CD4-positive, alpha-beta T cell (primary cell): Measurements from ENCODE around the gene LAMA3. TPM values are rescaled to one million over a fixed set of nuclear protein-coding genes. Genes with fewer than 3 reads are reported as not detected.

Experiments used
- ATAC-seq: fragments of 200-7000 bp; cut with Tn5 transposase; one replicate; pipeline ENCODE4 v1.10.0; 2022; ENCODE audit warnings: mild to moderate bottlenecking; ENCODE audit not compliant: poor library complexity
- CTCF ChIA-PET: fragments of 350-600 bp; sonication (Branson Sonifier 250); formaldehyde crosslinking; loops from one replicate; lab custom pipeline; 2021; ENCODE audit warnings: antibody characterized with exemption, inconsistent platforms; lab: Charles Lee
- POLR2A ChIA-PET: fragments of 350-600 bp; sonication (Branson Sonifier 250); formaldehyde crosslinking; loops from one replicate; lab custom pipeline; 2021; ENCODE audit warnings: antibody characterized with exemption, inconsistent platforms; lab: Charles Lee
- DNase-seq, 14 experiments: peaks; one replicate each; pipeline ENCODE4 v3.0.0-alpha.2; 2013 to 2020; ENCODE audit warnings: mixed read lengths in 2 of 14
- H3K27ac ChIP-seq, 2 donors: one replicate each; pipeline versions ENCODE4 v1.5.1 to v1.7.0; 2013; ENCODE audit warnings: low read length in 2 of 2, low read depth in 1 of 2, mild to moderate bottlenecking in 1 of 2
- H3K27me3 ChIP-seq, 2 experiments: 1 replicate in 1 of 2; 2 replicates in 1 of 2; pipeline versions ENCODE4 v1.6.1 to v1.7.0; 2013; ENCODE audit warnings: low read length in 2 of 2, control low read depth in 1 of 2, mild to moderate bottlenecking in 1 of 2, moderate library complexity in 1 of 2; ENCODE audit not compliant: insufficient read depth in 2 of 2, control insufficient read depth in 1 of 2
- H3K36me3 ChIP-seq: one replicate; pipeline ENCODE4 v1.6.1; 2013; ENCODE audit warnings: low read length, control low read depth; ENCODE audit not compliant: insufficient read depth
- H3K4me1 ChIP-seq: one replicate; pipeline ENCODE4 v1.6.1; 2013; ENCODE audit warnings: low read length, control low read depth; ENCODE audit not compliant: insufficient read depth
- H3K4me3 ChIP-seq: one replicate; pipeline ENCODE4 v1.5.1; 2013; ENCODE audit warnings: mild to moderate bottlenecking, low read length, moderate library complexity
- H3K9me3 ChIP-seq, 2 experiments: 1 replicate in 1 of 2; 2 replicates in 1 of 2; pipeline versions ENCODE4 v1.6.1 to v1.7.0; 2013; ENCODE audit warnings: low read length in 2 of 2, mild to moderate bottlenecking in 2 of 2, control low read depth in 1 of 2, moderate library complexity in 1 of 2; ENCODE audit not compliant: control insufficient read depth in 1 of 2, insufficient read depth in 1 of 2
- H3K27ac Mint-ChIP-seq: one replicate; pipeline ENCODE4 v1.8.0; 2020; ENCODE audit warnings: mixed read lengths
- H3K27me3 Mint-ChIP-seq: one replicate; pipeline ENCODE4 v1.8.0; 2021; ENCODE audit warnings: mixed read lengths
- H3K36me3 Mint-ChIP-seq: one replicate; pipeline ENCODE4 v1.8.0; 2021; ENCODE audit warnings: low read depth, mixed read lengths
- H3K4me1 Mint-ChIP-seq: one replicate; pipeline ENCODE4 v1.8.0; 2021; ENCODE audit warnings: low read depth, mixed read lengths
- H3K4me3 Mint-ChIP-seq: one replicate; pipeline ENCODE4 v1.8.0; 2020; ENCODE audit warnings: mild to moderate bottlenecking, mixed read lengths
- H3K9me3 Mint-ChIP-seq: one replicate; pipeline ENCODE4 v1.8.0; 2020; ENCODE audit warnings: mixed read lengths
- intact Hi-C, 2 experiments: fragments of 100-400 bp; cut with DNase I in 1 of 2; cut with micrococcal nuclease in 1 of 2; formaldehyde crosslinking; loops; one replicate each; pipeline versions ENCODE4 v1.15.1 to v1.9.0; 2023 to 2025; cut with DNase I, micrococcal nuclease
- total RNA-seq, 174 experiments: library from RNA in 2 of 174; stranded (reverse) in 2 of 174; gene quantifications; one replicate each; pipeline ENCODE4 v1.2.3 and lab custom pipeline; 2021 to 2026
- TF ChIP-seq, protein P1 (sequence below): fragments of 200-600 bp; IDR thresholded peaks from one replicate; pipeline ENCODE4 v1.8.0; 2022; ENCODE audit warnings: antibody characterized with exemption, mild to moderate bottlenecking

The LAMA3 gene
- total RNA-seq, 2 experiments from 2014 or later = 0.19 TPM; not detected in 1

DNA sequence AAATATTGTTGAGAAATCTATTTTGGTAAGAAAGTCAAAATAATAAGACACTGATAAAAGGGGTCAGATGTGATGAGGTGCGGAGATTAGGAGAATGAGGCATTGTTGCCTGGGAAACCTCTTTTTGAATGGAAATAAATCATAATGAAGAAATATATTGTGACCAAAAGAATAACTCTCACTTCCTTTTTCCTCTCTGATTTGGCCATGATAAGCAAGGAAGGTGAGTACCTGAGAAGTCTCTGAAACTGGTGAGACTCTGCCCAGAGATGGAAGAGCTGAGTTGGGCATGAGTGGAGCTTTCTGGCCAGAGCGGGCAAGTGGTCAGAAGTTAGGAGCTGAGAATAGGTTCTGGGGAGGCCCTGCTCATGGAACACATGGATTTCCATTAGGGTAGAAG lies 11.8 kb downstream of the LAMA3 start:
- H3K27ac ChIP-seq = no peak overlapping the region
- no peak for ATAC-seq
- intact Hi-C loops = loop anchor here (5.0 kb wide), 2 partner anchors 184 to 204 kb away; no protein-coding TSS in a partner anchor
- Mint-ChIP-seq H3K36me3 (no peaks in the 10 kb centered on the region), H3K4me3 (no peak overlapping the region), H3K27me3 (peaks cover 27% of the 10 kb centered on the region), H3K9me3 (no peaks in the 10 kb centered on the region), H3K27ac (no peak overlapping the region), H3K4me1 (no peaks in the 10 kb centered on the region)
- no peaks in the 10 kb centered on the region for H3K36me3 ChIP-seq
- ChIA-PET POLR2A (no interaction called here), CTCF (interaction anchor here (1.1 kb wide), 1 partner anchor 9 kb away, joined by 3 read pairs; no protein-coding TSS in a partner anchor)
- H3K4me3 ChIP-seq = no peak overlapping the region
- peaks cover 6 to 14% of the 10 kb centered on the region in 2 experiments for H3K27me3 ChIP-seq
- DNase-seq = no peak
- no peaks in the 10 kb centered on the region for H3K9me3 ChIP-seq
- TF ChIP-seq, protein P1, sequence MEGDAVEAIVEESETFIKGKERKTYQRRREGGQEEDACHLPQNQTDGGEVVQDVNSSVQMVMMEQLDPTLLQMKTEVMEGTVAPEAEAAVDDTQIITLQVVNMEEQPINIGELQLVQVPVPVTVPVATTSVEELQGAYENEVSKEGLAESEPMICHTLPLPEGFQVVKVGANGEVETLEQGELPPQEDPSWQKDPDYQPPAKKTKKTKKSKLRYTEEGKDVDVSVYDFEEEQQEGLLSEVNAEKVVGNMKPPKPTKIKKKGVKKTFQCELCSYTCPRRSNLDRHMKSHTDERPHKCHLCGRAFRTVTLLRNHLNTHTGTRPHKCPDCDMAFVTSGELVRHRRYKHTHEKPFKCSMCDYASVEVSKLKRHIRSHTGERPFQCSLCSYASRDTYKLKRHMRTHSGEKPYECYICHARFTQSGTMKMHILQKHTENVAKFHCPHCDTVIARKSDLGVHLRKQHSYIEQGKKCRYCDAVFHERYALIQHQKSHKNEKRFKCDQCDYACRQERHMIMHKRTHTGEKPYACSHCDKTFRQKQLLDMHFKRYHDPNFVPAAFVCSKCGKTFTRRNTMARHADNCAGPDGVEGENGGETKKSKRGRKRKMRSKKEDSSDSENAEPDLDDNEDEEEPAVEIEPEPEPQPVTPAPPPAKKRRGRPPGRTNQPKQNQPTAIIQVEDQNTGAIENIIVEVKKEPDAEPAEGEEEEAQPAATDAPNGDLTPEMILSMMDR = no peak
- no peaks in the 10 kb centered on the region for H3K4me1 ChIP-seq

DNA sequence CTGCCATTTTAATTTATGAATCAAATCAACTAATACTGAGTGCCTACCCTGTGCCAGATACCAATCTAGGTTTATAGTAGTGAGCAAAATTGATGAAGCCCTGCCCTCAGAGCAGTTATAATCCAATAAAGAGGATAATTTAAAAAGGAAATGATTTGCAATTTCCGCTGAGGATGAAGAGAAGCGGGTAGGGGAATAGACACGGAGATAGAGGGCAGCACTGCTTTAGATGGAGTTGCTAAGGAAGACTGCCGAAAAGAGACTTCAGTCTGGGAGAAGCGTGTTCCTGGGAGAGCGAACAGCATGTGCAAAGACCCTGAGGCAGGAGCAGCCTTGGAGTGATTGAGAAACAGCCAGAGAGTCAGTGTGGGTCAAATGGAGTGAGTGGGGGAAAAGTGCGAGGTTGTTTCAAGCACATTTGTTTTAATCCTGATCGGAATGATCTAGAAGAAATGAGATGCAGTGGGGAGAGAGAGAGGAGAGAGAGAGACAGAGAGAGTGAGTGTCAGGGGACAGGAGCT lies 12.4 kb downstream of the LAMA3 start:
- Mint-ChIP-seq H3K27me3 (peaks cover 27% of the 10 kb centered on the region), H3K9me3 (no peaks in the 10 kb centered on the region), H3K36me3 (no peaks in the 10 kb centered on the region), H3K4me1 (no peaks in the 10 kb centered on the region), H3K4me3 (no peak overlapping the region), H3K27ac (no peak overlapping the region)
- intact Hi-C loops = loop anchor here (5.0 kb wide), 2 partner anchors 184 to 204 kb away; no protein-coding TSS in a partner anchor
- H3K36me3 ChIP-seq = no peaks in the 10 kb centered on the region
- peaks cover 6 to 14% of the 10 kb centered on the region in 2 experiments for H3K27me3 ChIP-seq
- no peak overlapping the region for H3K4me3 ChIP-seq
- POLR2A ChIA-PET = no interaction called here
- H3K9me3 ChIP-seq = no peaks in the 10 kb centered on the region
- ATAC-seq = no peak
- CTCF ChIA-PET = interaction anchor here (2.4 kb wide), 1 partner anchor 79 kb away, joined by 20 read pairs; no protein-coding TSS in a partner anchor
- no peak overlapping the region for H3K27ac ChIP-seq
- no peak for DNase-seq
- TF ChIP-seq, protein P1 = no peak
- no peaks in the 10 kb centered on the region for H3K4me1 ChIP-seq

DNA sequence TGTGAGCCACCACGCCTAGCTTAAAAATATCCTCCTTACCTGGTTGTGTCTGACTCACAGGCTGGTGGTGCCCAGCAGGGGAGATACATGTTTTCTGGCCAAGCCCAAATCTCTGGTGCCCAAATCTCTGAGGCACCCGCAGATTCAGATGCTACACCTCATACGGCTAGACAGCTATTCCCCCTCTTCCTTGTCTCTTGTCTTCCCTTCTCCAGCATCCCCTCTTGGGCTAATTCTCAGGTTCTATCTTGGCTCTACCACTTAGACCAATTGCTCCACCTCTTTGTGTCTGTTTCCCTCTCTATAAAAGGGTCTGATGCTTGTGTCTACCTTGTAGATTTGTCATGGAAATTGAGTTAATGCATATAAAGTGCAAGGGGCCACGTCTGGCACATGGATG lies 13.4 kb downstream of the LAMA3 start:
- intact Hi-C loops = loop anchor here (1.0 to 5.0 kb wide), 3 partner anchors 80 to 205 kb away; no protein-coding TSS in a partner anchor
- TF ChIP-seq, protein P1 = no peak
- no peak overlapping the region for H3K27ac ChIP-seq
- no peak for DNase-seq
- no peaks in the 10 kb centered on the region for H3K4me1 ChIP-seq
- H3K9me3 Mint-ChIP-seq = no peaks in the 10 kb centered on the region
- H3K36me3 ChIP-seq = no peaks in the 10 kb centered on the region
- peaks cover 0 to 4% of the 10 kb centered on the region in 2 experiments for H3K9me3 ChIP-seq
- no peak overlapping the region for H3K4me3 Mint-ChIP-seq
- CTCF ChIA-PET = interaction anchor here (1.1 to 2.4 kb wide), 6 partner anchors 14 to 216 kb away, joined by 3 to 20 read pairs (median 4); no protein-coding TSS in a partner anchor
- POLR2A ChIA-PET = interaction anchor here (1.2 kb wide), 1 partner anchor 74 kb away, joined by 5 read pairs; no protein-coding TSS in a partner anchor
- no peak overlapping the region for H3K27ac Mint-ChIP-seq
- ATAC-seq = no peak
- no peak overlapping the region for H3K4me3 ChIP-seq
- no peaks in the 10 kb centered on the region for H3K36me3 Mint-ChIP-seq
- H3K27me3 ChIP-seq = peaks cover 6 to 14% of the 10 kb centered on the region in 2 experiments
- H3K4me1 Mint-ChIP-seq = no peaks in the 10 kb centered on the region
- H3K27me3 Mint-ChIP-seq = peaks cover 27% of the 10 kb centered on the region
